GM10847 (cell line): ENCODE measurements around the gene FDX1.

Source experiments
- POLR2A ChIP-seq: IDR thresholded peaks from 2 replicates; pipeline ENCODE4 v1.6.1; 2011; ENCODE audit not compliant: insufficient read length; ENCODE audit errors: extremely low read depth

Gene FDX1

GRCh38 chr11:110452720-110453119 is 23.0 kb downstream of the FDX1 start:
- no peak for TF ChIP-seq POLR2A

- no peak for TF ChIP-seq POLR2A
Observed at GRCh38 chr11:110453684-110454354, 24.1 kb downstream of the FDX1 start.

GRCh38 chr11:110454609-110455008 is 24.9 kb downstream of the FDX1 start:
- TF ChIP-seq POLR2A: no peak

- TF ChIP-seq POLR2A: no peak
Observed at GRCh38 chr11:110455718-110456117, 26.0 kb downstream of the FDX1 start.

- no peak for TF ChIP-seq POLR2A
Observed at GRCh38 chr11:110463153-110463552, 33.4 kb downstream of the FDX1 start.

GRCh38 chr11:110465231-110465630 is 35.5 kb downstream of the FDX1 start:
- TF ChIP-seq POLR2A: no peak

GRCh38 chr11:110467556-110467955 is 37.8 kb downstream of the FDX1 start:
- TF ChIP-seq POLR2A: no peak

GRCh38 chr11:110468121-110468520 is 38.4 kb downstream of the FDX1 start:
- no peak for TF ChIP-seq POLR2A

GRCh38 chr11:110469127-110469526 is 39.4 kb downstream of the FDX1 start:
- TF ChIP-seq POLR2A: no peak

- TF ChIP-seq POLR2A: no peak
Observed at GRCh38 chr11:110470716-110471115, 41.0 kb downstream of the FDX1 start.

GRCh38 chr11:110471371-110471770 is 41.6 kb downstream of the FDX1 start:
- TF ChIP-seq POLR2A: no peak

GRCh38 chr11:110472858-110473257 is 43.1 kb downstream of the FDX1 start:
- no peak for TF ChIP-seq POLR2A

GRCh38 chr11:110473706-110474105 is 44.0 kb downstream of the FDX1 start:
- TF ChIP-seq POLR2A: no peak

GRCh38 chr11:110474578-110474977 is 44.8 kb downstream of the FDX1 start:
- no peak for TF ChIP-seq POLR2A

- TF ChIP-seq POLR2A: no peak
Observed at GRCh38 chr11:110475671-110476070, 45.9 kb downstream of the FDX1 start.

GRCh38 chr11:110478410-110478809 is 48.7 kb downstream of the FDX1 start:
- no peak for TF ChIP-seq POLR2A
